GM12874 (cell line): Measurements from ENCODE around the gene GUK1.
A peak's percentile ranks its signal among the peaks of the same experiment; 100 is the strongest.

Experiments used
- TF ChIP-seq, protein P1 (sequence below): IDR thresholded peaks from 2 replicates; pipeline ENCODE4 v1.5.1; 2011; ENCODE audit warnings: low read depth, mild to moderate bottlenecking, control low read depth, low read length, moderate library complexity; ENCODE audit not compliant: insufficient read depth

Gene GUK1

DNA sequence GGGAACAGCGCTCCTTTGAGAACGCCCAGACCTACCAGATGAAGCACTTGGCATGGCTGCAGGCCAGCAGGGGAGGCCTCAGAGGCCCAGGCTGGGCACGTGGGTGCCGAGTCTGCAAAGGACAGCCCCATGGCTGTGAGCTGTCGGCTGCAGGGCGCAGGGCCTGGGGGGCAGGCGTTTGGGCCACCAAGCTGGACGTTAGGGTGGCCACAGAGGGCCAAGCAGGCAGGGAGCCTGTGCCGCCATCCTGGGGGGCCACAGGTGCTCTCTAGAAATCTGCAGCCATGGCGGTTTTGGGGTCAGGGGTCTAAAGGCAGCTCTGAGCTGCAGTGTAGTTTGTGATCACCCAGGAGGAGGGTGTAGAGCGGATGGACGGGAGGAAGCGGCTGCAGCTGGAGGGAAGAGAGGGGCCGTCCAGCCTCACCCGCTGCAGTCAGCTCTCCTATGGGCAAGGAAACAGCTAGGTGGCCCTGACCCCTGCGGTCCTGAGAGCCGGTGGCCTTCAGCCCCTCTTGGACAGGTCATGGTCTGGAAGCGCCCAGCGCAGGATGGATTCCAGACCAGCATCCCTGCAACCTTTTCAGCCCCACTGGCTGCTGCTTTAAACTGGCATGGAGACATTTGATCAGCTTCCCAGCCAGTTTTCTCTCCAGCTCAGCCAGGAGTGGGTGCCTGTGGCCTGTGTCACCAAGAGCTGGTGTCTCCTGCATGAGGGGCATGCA is 36.5 kb downstream of the GUK1 start:
- TF ChIP-seq, protein P1, sequence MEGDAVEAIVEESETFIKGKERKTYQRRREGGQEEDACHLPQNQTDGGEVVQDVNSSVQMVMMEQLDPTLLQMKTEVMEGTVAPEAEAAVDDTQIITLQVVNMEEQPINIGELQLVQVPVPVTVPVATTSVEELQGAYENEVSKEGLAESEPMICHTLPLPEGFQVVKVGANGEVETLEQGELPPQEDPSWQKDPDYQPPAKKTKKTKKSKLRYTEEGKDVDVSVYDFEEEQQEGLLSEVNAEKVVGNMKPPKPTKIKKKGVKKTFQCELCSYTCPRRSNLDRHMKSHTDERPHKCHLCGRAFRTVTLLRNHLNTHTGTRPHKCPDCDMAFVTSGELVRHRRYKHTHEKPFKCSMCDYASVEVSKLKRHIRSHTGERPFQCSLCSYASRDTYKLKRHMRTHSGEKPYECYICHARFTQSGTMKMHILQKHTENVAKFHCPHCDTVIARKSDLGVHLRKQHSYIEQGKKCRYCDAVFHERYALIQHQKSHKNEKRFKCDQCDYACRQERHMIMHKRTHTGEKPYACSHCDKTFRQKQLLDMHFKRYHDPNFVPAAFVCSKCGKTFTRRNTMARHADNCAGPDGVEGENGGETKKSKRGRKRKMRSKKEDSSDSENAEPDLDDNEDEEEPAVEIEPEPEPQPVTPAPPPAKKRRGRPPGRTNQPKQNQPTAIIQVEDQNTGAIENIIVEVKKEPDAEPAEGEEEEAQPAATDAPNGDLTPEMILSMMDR, result no peak

DNA sequence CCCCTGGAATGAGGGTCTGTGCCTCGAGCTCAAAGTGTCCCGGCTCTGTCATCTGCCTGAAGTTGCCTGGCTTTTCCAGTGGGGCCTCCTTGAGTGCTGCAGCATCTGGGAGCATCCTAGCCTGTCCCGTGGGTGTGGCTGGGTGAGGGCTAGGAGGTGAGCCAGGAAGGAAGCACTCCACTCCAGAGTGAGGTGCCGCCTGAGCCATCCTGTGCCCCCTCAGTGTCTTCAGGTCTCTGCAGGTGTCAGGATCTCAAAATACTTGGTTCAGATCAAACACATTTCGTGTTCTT is 37.0 kb downstream of the GUK1 start:
- TF ChIP-seq, protein P1, result no peak

DNA sequence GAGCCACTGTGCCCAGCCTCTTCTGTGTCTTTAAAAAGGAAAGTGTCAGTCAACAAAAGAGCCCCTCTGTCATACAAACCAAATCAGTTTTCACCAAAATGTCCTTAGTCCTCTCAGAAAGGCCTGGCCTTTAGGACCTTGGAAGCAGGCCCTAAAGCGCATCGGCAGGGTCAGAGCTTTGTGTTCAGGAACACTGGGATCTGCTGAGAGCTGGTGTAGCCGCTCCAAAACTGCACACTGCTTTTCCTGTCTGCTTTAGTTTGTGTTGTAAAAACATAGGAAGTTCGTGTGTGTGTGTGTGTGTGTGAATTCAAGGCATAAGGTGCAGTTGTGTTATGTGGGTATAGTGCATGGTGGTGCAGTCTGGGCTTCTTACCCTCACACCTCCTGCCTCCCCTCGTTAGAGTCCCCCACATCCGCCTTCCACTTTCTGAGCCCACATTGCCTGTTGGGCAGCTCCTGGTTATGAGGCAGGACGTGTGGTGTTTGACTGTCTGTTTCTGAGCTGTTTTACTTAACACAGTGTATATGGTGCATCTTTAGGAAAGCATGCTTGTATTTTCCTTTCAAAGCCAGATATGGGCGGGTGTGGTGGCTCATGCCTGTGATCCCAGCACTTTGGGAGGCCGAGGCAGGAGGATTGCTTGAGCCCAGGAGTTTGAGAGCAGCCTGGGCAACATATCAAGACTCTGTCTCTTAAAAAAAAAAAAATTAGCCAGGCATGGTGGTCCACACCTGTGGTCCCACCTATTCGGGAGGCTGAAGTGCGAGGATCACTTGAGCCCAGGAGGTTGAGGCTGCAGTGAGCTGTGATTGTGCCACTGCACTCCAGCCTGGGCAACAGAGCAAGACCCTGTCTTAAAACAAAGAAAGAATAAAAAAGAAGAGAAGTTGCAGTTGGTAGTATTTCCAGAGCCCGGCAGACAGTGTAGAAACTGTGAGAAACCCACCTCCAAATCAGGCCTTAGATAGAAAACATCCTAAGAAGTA is 37.9 kb downstream of the GUK1 start:
- TF ChIP-seq, protein P1, result no peak

DNA sequence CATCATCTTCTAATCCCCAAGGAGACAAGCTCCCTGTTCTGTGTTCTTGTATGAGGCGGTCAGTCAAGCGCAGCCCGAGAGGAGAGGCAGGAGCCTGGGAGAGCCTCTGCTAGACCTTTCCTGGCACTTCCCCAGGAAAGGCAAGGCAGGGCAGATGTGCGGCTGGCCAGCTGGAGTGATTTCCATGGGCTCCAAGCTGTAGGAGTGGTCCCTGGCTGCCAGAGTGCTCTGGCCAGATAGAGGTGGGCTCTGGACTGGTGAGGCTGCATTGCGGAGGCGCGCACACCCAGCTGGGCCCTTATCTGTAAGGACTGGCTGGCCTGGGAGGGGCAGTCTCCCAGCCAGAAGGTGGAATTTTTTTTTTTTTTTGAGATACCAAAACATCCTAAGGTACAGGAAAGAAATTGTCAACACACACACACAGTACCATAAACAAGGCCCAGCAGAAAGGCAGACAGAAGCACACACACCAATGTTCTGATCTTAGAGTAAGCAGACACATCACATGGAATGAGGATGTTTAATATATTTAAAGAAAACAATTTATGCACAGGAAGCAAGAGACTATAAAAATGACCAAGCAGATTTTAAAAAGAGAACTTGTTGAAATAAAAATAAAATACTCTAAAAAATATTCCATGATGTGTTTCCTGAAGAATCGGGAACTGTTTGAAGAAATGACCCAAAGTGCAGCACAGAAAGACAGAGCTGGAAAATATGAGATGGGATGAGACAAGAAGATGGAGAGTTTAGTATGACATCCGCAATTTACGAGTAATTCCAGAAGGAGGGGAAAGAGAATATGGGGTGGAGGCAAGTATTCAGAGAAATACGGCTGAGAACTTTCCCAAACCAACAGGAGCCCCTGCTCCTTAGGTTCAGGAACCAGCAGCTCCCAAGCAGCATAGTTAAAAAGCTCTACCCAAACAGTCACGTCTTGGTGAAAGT is 38.9 kb downstream of the GUK1 start:
- TF ChIP-seq, protein P1, result no peak

DNA sequence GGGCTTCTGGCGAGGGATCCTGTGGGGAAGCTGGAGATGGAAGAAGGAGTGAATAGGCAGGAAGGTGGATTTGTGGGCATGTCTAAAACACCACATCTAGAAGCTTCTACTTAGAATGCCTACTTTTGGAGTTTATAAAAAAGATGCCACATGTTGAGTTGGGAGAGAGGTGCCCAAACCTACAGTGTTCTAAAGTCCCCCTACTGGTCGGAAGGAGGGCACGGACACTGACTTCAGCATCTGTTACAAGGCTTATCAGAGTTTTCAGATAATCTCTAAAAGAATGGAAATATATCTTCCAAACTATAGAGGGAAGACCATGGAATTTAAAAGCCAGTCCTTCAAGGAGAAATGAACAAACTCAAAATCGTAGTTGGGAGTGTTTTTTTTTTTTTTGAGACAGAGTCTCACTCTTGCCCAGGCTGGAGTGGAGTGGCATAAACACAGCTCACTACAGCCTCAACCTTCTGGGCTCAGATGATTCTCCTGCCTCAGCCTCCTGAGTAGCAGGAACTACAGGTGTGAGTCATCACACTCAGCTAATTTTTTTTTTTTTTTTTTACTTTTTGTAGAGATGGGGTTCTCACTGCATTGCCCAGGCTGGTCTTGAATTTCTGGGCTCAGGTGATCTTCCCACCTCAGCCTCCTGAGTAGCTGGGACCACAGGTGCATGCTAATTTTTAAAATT is 40.3 kb downstream of the GUK1 start:
- TF ChIP-seq, protein P1, result peak; percentile 10; the same call in 1 of the 2 replicates

DNA sequence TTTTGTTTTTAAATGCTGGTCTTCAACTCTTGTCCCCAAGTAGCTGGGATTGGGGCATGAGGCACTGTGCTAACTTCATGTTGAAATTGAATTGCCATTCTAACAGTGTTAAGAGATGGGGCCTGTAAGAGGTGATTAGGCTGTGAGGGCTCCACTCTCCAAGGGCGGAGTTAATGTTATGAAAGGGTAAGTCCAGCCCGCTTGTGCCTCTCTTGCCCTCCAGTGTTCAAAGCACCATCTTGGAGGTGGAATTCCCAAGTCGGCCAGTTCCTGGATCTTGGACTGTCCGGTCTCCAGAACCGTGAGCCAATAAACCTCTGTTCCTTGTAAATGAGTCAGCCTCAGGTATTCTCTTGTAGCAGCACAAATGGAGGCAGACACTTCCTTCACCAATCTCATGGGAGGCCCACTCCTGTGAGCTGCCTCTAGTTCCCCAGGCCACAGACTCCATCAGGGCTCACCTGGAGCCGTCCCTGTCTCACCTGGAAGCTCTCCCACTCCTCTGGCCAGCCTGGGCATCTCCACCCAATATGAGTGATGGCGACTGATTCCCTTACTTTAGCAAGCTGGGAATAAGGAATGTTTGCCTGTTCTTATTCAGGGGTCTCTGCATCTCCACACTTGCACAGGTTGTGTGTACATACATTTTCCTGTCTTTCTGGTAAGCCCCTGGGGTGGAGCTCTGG is 41.0 kb downstream of the GUK1 start:
- TF ChIP-seq, protein P1, result no peak
